GM19035 (cell line): ENCODE measurements around the gene XRCC4.
"Not testable (repeated sequence)": the region's sequence is repeated elsewhere in the genome, so short reads cannot be mapped to it uniquely, and the experiment has no call there.

Experiments
- ATAC-seq: cut with Tn5 transposase; IDR thresholded peaks from one replicate; pipeline ENCODE4 v1.9.1; 2021; ENCODE audit not compliant: unreplicated experiment

XRCC4 gene

DNA sequence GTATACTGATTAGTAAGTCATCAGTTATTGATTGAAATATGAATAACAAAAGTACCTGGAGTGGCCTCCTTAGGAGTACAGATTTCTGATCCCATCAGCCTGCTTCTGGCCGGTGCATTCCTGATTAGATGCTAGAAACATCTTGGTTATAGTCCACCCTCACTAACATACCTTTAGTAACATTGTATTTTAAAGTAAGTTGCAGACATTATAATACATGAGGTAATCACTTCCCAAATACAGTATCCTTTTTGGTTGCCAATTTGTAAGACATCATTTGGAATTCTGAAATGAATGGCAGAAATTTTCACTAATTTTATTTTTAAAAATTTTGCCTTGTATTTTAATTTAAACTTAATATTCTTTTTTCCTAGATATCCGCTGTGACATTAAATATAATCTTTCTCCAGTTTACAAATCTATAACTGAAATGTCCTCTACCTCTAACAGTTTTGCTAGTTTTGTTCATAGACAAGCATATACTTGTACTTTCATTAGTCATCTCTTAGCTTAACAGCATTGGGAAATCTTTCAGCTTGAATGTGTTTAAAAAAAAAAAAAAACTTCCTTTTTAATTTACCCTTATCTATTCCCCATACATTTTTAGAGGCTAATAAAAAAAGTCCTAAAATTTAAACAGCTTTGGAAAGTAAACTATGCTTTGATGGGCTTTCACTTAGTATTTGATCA, 178.9 kb downstream of the XRCC4 start:
- no peak for ATAC-seq

DNA sequence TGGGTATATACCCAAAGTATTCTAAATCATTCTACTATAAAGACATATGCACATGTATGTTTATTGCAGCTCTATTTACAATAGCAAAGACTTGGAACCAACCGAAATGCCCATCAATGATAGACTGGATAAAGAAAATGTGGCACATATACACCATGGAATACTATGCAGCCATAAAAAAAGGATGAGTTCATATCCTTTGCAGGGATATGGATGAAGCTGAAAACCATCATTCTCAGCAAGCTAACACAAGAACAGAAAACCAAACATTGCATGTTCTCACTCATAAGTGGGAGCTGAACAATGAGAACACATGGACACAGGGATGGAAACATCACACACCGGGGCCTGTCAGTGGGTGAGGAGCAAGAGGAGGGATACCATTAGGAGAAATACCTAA, 180.3 kb downstream of the XRCC4 start:
- not testable (repeated sequence) for ATAC-seq

DNA sequence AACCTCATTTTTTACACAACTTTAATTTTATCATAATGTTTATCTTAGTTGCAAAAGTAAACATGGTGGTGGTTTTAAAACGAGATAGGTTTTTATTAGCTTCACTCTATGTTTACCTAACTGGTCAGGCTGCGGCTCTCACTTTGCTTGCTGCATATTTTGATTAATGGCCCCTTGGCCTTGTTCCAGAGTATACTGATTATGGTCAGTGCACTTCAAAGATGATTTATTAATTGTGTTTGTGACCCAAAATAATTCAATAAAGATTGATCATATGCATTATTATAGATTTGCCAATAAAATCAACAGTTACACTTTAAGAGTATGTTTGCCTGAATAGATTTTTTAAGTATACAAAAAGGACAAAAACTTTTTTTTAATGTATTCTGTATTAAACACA, 188.0 kb downstream of the XRCC4 start:
- ATAC-seq: no peak

DNA sequence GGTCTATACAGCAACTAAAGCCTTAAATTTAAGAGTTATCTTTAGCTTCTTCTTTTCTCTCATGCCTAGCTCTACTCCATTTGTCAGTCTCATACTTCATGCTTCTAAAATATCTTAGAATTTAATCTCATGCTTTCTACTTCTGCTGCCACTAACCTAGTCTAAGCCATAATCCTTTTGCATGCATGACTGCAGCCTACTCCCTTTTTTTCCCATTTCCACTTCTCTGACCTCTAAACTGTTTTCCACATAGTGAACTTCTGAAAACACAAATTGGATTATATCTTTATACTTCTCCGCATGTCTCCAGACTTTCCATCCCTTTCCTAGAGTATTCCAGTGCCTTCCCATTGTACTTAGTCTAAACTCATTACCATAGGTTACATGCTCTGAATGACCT, 193.0 kb downstream of the XRCC4 start:
- ATAC-seq: no peak

DNA sequence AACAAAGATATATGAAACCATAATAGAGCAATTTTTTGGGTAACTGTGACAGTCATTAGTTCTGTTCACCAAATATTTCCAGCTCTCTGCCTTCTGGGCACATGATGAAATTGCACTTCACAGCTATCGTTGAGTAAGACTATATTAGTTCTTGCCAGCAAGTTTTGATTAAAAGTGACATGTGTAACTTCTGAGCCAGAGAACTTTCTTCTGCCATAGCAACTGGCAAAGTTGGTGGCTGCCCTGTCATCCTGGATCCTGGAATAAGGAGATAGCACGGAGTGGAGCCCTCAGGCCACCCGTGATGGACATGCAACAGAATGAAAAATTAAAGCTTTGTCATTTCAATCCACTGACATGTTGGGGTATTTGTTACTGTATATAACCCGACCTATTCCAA, 199.8 kb downstream of the XRCC4 start:
- no peak for ATAC-seq

DNA sequence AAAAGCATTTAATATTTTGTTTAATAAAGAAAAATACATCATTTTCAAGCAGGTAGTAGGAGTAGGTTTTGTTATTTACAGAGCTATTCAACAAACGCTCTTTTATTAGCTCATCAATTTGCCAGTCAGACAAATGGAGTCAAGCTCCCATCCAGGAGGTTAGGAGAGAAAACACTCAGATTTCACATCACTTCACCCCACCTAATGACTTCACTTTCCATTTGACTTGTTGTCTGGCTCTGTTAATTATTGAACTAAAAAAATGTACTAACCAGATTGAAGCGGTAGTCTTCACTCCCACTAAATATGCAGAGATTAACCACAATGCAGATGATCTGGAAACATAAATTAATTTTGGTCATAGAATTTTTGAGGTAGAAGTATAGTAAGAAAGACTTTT, 200.6 kb downstream of the XRCC4 start:
- ATAC-seq: no peak

DNA sequence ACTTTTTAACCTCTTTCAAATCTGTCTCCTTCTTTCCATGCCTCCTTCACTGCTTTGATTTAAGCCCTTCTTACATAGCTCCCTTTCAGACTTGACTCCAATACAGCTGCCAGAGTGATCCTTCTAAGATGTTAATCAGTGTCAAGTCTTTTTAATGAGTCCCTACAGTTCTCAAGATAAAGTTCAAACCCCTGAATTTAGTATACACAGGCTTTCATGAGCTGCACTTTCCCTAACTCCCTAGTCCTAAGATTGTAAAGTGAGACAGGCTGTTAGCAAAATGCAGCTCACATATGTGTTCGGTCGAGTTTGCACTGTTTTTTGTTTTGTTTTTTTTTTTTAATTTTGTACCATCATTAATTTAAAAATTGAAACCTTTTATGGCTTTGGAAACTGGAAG, 203.8 kb downstream of the XRCC4 start:
- ATAC-seq: no peak

DNA sequence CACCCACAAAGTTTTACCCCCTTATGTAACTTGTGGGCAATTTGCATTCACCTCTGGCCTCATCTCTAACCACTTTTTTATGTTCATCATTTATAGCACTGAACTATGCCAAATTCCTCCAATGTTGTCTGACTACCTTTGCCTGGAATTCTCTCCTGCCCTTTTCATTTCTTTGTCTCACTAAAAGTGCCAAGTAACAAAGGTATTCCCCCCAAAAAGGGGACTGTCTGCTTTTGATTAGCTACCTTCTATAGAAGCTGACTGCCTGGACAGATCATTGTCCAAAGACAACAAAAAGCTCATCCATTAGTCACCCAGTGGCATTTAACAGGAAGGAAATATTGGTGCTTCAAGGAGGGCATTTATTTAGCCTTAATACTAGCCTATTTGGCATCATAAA, 204.3 kb downstream of the XRCC4 start:
- ATAC-seq: no peak

DNA sequence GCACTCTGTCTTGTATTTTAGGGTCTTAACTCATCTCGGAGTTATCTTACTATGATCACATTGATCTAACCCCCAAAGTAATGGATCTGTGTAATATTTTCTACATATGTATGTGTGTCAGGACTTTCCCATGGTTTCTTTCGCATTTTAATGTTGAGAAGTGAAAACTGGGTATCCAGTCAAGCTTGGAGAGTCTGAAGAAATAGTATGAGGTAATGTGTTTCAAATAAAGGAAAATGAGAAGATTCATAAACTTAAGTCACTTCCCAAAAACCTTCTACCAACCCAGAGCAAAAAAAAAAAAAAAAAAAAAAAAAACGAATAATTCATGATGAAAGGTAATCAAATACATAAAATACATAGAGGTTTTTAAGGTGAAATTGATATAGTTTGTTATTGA, 206.4 kb downstream of the XRCC4 start:
- ATAC-seq: no peak

DNA sequence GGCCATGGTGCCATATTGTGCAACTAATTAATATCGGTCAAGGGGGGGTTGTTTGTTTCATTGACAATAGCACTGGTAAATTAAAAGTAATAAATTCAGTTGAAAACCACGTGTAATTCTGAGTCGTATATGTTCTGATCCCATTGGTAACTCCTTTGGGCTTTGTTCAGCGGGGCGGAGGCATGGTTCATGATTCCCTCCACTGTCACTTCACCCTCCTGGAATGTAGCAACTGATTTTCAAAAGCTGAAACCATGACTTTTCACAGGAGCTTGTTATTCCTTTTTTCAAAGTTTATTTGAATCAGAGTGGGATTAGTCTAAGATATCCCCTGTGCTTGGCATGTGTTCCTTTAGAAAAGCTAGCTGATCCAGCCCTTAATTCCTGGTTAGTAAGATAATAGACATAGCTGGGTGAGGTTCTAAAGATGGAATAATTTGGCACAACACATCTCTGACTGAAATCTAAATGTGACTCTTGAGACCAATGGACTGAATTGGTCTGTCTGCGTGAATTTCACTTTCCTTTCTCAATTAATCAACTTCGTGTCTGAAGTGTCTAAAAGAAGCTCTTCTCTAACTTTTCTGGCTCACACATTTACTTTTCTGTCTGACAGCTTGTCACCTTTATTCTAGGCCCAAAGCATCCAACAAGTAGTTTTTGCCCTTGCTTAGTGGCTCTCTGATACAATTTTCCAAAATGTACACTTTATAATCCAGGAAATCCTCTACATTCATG, 208.5 kb downstream of the XRCC4 start:
- no peak for ATAC-seq

DNA sequence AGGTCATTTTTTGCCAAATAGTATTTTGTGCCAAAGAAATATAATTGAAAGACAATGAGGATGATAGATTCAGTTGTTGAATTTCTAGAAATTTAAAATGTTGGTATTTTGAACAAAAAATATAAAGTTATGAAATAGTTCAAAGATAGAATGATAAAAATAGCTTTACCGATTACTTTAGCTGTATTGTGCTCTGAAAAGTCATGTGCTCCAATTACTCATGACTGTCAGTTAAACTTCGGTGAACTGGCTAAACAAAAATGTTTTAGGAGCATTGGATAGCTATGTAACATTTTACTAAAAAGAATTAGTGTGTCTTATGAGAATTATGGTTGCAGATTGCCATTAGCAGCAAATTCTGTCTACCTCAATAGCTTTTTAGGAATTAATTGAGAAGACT, 216.9 kb downstream of the XRCC4 start:
- no peak for ATAC-seq

DNA sequence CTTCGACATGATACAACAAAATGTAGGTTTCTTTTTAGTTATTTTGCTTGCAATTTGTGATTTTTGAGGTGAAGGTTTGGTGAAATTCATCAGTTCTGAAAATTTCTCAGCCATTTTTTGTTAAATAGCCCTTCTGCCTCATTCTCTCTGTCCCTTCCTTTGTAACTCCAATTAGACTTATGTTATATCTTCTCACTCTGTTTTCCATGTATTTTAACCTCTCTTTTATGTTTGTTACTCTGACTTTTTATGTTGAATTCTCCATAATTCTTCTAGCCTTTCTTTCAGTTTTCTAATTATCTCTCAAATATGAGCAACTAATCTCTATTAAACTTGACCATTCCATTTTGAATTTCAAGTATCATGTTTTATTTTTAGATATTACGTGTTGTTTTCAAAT, 222.0 kb downstream of the XRCC4 start:
- ATAC-seq: no peak

DNA sequence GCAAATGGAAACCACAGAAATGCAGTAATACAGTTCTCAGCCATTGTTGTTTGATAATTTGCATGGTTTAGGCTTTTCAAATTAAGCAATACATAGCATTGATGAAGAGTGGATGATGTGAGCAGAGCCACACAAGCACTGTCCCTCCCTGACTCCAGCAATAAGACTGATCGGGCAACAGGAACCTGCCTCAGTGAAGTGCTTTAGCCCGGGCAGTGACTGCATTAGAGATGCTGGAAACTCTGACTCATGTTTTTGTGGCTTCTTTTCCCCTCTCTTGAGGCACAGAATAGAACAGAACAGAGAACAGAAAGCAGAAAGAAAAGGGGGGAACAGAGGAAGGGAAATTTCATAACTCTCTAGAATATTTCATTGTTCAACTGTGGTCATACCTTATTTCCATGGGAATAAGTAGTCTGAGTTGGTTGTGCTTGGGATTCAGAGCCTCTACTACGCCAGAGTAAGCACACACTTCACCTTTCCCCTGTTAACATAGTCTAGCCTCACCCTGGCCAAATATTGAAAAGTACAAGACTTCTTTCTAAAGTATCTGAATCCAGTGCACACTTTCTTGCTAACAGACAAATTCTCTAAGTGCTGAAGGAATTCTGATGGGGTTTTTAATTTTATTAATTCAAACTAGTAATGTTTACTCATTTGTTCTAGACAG, 229.4 kb downstream of the XRCC4 start:
- ATAC-seq: peak; percentile 99

DNA sequence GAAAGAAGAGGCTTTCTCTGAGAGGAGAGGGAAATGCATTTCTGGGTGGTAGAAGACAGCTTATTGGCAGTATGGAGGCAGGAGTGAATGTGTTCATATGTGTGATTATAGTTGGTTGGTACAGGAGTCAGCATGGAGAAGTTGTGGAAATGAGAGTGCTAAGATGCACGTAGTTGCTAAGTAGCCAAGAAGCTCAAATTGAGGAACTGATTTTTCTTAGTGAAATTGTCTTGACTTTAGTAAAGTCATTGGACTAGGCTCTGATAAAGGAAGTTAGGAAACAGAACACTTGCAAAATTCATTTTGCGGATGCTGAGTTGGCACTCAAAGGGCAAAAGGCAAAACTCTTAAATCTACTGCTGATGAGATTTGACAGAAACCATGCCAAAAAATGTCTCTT, 235.3 kb downstream of the XRCC4 start:
- no peak for ATAC-seq

DNA sequence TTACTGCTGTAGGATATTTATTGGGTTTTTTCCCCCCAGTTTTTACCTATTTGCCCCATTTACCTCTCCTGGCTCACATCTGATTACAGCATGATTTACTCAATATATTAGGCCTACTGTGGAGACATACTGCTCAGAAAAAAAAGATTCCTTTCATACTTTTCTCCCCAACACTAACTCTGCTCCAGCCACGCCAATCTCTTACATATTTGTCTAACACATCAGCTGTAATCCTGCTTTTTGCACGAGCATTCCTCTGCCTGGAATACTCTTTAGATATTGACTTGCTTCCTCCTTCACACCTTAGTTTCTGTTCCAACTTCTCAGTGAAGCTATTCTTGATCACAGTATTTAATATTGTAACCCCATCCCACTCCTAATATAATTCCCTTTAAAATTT, 236.1 kb downstream of the XRCC4 start:
- no peak for ATAC-seq

DNA sequence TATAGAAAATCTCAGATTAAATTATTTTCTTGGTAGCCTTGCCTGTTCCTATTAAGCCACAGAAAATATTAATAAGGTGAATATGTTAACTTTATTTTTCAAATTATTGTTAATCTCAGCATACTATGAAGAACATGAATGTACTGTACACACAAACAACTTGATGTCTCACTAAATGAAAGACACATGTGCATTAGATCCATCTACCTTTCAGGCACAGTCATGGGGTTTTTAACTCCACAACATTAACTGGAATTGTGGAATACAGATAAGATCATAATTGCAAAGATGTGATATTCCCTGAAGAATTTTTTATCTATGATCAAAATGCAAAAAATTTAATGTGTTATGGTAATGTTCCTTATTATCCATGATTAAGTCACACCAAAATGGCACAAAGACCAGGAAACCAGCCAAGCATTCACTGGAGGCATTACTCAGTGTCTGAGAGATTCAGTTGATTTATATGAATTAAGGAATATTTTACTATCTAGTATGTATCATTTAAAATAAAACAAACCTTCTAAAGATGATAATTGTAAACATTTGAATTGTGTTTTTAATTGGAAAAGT, 244.2 kb downstream of the XRCC4 start:
- ATAC-seq: no peak

DNA sequence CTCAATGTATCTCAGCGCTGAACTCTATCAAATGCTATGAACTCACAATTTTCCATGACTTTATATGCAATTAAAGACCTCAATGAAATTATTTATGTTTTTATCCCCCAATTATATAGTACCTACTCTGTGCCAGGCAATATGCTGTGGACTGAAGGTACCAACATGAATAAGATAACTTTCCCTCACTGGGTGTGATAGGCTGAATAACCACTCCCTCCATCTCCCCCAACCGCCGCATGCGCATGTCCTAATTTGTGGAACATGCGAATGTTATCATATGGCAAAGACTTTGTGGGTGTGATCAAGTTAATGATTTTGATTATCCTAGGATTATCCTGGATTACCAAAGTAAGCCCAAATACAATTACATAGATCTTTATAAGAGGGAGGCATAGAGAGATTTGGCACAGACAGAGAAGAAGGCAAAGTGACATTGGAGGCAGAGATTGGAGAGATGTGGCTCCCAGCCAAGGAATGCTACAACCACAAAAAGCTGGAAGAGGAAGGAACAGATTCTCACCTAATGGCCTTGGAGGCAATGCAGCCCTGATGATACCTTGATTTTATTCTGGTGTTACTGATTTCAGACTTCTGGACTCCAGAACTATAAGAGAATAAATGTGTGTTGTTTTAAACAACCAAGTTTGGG, 245.1 kb downstream of the XRCC4 start:
- no peak for ATAC-seq

DNA sequence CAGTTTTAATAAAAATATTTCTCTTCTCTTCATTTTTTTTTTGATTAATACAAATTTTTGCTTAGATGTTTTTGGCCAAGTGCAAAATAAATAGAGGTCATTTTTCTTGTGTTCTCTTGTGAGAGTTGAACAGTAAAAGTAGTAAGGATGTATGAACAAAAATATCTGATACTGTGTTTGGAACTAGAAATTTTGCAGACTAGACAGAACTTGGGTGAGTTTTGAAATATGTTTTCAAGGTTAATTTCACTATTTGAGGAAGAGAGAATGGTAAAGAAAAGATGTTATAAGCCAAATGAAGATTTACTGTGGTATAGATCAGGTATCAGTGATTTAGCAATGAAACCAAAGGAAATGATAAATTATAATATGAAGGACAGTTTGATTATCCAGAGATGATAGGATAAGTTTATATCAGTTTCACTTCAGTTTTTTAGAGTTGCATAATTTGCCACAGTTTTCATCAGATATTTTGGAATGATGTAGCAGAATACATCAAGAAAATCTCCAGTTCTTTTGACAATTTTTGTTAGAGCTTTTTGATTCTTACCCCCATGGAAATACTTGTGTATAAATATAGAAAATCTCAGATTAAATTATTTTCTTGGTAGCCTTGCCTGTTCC, 246.3 kb downstream of the XRCC4 start:
- ATAC-seq: no peak

DNA sequence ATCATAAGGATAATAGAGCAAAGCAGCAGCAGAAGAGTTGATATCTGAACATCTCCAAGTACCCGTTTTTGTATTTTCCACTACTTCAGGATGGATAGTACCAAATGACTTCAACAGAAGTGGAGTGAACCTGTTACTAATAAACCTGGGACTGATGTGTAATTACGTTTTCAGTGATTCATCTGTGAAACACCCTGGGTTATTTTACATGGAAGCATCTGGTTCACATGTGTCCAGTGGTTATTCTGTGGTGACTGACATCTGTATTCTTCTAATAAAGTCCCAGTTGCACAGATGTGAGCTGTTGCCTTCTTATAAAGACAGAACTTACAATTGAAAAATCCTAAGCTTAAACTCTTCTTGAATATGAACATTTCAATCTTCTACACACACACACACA, 254.5 kb downstream of the XRCC4 start:
- no peak for ATAC-seq

DNA sequence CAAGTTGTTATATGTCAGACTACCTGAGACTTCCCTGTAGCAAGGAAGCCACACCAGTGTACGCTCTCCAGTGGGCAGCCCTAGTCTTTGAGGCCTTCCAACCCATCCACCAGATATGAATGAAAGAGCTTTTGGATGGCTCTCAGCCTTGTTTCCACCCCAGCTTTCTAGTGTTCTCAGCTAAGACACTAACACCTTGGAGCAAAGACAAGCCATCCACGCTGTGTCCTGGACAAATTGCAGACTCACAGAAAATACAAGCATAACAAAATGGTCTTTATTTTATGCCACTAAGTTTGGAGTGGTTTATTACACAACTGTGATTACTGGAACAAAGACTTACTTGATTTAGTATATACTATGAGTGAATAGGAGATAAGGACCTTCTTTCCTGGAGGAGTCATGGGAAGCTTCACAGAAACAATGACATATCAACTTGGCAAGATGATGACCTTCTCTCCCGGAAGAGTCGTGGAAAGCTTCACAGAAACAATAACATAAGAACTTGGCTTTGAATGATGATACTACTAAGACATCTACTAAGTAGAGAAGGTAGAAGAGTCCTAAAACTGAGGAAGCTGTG, 260.2 kb downstream of the XRCC4 start:
- no peak for ATAC-seq

DNA sequence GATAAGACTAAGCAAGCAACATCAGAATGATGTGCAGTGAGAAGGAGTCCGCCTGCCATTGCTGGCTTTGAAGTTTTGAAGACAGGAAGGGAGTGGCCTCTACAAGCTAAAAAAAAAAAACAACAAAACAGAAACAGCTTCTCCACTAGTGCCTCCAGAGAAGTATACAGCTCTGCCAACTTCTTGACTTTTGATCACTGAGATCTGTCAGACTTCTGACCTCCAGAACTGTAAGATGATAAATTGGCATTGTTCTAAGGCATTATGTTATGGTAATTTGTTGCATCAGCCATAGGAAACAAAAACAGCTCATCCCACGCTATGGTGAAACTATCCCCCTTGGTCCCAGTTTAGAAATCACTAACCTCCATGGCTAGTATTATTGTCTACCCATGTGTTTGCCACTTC, 263.2 kb downstream of the XRCC4 start:
- ATAC-seq: no peak
